NCI-H2227 (cell line): ENCODE measurements around the gene DGKQ.

Experiments
- DNase-seq: peaks from one replicate; lab custom pipeline; 2025; ENCODE audit not compliant: unreplicated experiment; lab: John Stamatoyannopoulos, UW

Gene DGKQ

DNA sequence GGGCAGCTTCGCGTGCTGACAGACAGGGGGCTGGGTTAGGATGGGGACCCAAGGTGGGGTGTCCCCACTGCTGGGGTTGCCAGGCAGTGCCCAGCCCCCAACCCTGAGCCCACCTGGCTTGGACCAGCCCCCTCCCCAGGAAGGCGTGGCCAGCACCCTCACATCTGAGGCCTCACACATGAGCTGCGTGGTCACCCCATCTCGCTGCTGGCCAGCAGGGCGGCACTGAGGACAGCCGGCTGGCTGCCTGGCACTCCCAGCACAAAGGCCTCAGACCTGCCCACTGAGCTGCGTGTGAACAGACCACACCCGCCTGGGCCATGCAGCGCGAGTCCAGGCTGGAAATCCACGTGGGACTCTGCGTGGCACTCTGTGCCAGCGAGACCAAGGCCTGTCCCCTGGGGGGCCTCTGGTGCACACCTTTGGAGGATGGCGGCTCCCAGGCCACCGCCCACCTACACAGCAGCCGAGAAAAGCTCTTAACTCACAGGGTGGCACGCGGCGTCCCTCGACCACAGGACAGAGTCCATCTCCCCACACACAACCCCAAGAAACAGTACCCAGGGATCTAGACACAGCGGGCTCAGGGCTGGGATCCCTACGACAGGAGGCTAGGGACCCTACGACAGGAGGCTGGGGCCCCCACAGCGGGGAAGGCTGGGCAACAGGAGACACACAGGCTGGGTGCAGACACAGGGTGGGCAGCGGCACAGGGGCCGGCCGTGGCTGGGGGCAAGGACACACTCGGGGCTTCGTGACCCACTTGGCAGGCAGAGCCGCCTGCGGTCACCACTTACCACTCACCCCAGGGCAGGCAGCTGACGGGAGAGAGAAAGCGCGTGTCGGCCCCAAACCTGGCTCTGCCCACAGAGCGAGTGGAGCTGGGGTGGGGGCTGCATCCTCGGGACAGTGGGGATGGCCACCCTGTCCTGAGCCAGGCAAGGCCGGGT lies 9.8 kb downstream of the DGKQ start:
- DNase-seq, result no peak

DNA sequence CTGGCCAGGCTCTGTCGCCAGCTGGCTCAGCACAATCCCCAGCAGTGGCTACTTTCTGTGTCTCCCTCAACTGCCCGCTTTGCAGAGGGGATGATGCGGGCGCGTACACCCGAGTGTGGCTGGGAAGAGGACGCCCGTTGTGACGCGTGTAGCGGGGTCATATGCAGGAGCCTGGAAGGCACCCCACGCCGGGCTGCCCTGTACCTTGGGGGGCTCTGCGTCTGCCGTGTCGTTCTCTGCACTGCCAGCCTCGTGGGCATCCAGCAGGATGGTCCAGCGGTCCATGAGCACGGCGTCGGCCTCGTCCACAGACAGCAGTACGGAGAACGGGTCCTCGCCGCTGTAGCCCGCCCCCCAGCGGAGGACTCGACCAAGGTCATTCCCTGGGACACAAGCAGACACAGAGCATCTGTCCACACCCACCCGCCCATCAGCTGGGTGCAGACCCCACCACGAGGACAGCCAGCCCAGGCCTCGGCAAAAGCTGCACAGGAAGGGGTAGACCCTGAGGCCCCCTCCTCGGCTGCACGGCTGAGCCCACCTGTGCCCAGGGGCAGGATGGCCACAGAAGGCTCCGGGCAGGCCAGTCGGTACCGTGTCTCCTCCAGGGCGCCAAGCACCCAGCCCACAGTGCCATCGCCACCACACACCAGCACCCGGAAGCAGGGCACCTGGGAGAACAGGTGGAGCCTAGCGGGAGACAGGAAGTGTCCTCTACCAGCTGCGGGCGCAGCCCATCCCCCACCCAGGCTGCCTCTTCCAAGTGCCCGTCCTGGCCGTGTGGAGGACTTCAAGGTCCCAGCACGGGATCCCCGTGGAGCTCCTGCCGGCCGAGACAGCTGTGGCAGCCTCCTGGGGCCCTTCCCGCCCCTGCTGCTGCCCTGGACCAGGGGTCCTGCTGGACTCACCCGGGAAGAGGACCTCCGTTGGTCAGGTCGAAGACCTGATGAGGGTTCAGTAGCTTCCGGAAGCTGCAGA lies 10.8 kb downstream of the DGKQ start:
- no peak for DNase-seq

DNA sequence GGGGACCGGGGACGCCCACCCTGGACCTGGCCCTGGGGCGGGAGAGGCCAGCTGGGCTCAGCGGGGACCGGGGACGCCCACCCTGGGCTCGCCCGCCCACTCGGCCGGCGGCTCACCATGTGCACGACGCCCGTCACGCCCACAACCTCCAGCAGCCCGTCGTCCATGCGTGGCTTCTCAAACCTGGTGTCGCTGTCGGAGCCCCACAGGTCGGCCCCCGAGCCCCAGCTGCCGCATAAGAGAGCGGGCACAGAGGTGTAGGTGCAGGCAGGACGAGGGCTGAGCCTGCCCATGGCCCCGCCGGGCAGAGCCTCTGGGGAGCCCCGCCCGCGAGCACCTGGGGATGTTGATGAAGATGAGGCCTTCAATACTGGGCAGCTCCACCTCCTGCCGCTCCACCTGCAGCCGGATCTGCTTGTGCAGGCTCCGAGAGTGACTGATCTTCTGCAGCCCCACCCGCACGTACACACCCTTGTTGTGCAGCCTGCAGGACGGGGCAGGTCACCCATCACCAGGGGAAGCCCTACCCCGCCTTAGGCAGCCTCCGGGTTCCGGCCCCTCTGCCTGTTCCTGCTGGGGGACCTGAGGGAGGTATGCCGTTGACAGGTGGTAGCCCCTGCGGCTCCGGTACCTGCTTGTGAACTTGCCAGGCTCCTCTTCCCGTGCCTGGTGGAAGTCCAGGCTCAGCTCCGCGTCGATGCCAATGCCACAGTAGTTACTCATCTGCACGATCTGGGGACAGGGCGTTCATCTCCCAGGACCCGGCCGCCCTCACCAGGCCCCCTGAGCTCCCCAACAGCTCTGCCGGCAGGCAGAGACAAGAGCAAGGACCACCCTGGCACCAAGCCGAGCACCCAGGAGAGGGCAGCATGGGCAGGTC lies 11.8 kb downstream of the DGKQ start:
- DNase-seq, result no peak

DNA sequence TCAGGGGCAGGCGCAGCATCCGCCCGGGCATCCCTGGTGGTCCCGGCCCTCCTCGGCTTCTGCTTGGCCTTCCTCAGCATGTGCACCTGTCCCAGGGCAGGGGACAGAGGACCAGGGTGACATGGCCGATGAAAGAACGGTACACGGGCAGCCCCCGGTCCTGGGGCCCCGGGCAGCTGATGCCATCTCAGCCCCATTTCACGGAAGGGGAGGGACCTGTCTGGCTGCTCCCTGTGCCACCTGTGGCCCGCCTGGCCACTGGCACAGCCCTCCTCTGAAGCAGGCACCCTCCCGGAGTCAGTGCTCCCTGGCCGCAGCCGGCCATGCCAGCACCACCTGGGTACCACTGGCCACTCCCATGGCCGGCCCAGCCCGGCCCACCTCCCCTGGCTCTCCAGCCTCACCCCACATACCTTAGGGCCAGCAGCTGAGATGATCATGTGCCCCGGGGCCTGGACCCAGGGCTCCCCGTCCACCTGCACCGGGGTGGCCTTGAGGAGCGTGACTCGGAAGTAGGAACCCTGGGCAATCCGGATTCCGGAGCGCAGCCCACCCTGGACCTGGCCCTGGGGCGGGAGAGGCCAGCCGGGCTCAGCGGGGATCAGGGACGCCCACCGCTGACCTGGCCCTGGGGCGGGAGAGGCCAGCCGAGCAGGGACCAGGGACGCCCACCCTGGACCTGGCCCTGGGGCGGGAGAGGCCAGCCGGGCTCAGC lies 12.6 kb downstream of the DGKQ start:
- no peak for DNase-seq

DNA sequence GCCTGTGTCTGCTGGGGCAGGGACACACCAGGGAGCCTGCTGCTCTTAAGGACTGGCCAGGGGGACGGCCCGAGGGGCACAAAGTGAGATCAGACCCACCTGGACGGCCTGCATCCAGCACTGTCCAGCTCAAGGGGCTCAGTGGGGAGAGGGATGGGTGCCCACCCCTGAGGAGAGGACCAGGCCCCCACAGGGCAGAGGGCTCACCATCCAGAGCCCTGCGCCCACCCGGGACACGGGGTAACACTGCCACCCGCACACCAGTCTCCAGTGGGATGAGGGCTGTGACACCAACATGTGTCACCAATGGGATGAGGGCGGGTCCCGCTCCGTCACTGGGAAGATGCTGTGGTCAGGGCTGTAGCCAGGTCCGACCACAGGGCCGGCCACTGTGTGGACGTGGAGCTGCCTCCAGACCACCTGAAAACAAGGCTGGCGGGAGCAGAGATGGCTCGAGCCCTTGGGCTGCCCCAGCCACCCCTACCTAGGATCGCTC lies 13.2 kb downstream of the DGKQ start:
- no peak for DNase-seq

DNA sequence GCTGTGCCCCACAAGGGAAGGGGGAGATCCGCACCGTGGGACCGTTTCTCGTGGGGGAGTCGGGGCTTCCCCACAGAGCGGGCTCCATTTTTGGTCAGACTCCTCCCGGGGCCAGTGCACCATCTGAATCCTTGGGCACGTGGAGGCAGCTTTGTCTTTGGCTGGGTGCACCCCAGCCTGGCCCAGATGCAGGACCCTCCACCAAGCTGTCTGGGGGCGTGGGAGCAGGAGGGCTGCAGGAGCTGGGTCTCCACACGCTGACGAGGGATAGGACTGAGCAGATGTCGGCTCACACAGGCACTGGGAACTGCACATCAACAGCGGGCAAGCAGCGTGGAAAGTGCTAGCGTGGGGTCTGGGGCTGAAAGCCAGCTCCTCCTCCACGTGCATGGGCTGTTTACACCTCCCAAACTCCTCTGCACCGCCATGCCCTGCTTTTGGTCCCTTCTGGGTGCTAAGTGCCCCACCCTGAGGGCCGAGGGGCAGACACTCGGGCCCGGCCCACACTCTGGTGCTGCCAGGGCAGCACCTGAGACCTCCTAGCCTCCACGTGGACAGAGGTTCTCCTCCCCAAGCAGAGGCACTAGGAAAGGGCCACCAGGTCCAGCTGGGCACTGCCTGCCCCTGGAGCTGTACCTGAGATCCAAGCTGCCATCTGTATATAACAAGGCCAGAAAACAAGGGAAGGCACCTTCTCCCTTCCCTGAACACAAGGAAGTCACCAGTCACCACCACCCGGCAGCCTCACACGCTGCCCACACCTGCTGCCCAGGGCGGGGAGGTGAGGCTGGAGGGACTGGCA lies 13.8 kb downstream of the DGKQ start:
- no peak for DNase-seq

DNA sequence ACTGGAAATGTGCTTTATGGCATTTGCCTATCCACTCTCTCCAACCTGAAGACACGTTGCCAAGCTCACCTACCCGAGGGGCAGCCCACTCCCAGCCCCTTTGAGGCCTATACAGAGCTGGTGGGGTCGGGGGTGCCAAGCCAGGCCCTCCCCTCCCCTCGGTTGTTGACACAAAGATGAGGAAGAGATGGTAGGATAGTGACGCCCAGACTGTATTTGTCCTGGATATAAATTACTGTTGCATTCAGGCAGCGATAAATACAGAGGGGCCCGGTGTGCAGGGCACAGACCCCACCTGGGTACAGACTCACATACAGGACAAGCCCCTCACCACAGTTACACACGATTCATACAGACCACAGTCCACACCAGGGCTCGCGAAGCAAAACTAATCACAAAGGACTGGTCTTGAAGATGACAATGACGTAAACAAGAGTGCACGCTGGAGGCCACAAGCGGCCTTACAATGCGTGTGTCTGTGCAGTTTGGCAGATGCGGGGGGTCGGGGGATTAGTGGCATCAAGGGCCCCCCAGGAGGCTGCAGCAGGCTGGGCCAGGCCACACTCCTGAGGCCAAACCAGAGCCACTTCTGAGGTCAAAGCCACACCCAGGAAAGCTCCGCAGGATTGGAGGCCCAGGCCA lies 14.6 kb downstream of the DGKQ start:
- no peak for DNase-seq

DNA sequence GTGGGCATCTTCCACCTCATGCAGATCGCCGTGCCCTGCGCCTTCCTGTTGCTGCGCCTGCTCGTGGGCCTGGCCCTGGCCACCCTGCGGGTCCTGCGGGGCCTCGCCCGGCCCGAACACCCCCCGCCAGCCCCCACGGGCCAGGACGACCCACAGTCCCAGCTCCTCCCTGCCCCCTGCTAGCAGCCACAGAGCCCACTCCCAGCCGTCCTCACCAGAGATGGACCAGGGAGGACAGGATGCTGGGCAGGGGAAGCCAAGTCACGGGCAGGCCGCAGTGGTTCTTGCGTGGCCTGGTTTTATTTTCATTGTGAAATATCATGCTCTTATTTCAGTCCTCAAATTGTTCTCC lies 15.1 kb downstream of the DGKQ start:
- DNase-seq, result no peak

DNA sequence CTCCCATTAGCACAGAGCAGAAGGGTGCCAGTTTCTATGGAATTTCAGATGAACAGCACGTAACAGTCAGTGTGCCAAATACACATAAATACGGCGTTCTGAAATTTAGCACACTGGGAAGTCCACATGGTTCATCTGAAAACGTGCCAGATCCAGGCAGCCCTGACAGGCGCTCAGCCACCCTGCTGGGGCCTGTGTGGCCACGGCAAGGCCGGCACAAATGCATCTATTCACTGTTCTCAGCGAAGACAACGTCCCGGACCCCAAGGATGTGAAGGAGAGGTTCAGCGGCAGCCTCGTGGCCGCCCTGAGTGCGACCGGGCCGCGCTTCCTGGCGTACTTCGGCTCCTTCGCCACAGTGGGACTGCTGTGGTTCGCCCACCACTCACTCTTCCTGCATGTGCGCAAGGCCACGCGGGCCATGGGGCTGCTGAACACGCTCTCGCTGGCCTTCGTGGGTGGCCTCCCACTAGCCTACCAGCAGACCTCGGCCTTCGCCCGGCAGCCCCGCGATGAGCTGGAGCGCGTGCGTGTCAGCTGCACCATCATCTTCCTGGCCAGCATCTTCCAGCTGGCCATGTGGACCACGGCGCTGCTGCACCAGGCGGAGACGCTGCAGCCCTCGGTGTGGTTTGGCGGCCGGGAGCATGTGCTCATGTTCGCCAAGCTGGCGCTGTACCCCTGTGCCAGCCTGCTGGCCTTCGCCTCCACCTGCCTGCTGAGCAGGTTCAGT lies 15.6 kb downstream of the DGKQ start:
- DNase-seq, result no peak

DNA sequence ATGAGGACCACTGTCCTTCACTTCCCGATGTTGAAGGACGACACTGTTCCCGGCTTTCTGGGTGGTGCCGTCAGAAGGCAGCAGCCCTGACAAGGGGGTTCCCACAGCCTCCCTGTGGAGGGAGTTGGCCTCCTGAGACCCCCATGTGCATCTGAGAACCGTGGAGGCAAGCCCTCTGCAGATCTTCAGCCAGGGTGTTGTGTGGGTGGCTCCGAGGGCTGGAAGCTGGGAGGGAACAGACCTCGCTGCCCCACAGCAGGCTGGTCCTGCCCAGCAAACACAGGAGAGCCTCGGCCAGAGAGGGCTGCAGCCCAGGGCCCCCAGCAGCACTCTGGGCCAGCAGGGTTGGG lies 16.2 kb downstream of the DGKQ start:
- DNase-seq, result no peak

DNA sequence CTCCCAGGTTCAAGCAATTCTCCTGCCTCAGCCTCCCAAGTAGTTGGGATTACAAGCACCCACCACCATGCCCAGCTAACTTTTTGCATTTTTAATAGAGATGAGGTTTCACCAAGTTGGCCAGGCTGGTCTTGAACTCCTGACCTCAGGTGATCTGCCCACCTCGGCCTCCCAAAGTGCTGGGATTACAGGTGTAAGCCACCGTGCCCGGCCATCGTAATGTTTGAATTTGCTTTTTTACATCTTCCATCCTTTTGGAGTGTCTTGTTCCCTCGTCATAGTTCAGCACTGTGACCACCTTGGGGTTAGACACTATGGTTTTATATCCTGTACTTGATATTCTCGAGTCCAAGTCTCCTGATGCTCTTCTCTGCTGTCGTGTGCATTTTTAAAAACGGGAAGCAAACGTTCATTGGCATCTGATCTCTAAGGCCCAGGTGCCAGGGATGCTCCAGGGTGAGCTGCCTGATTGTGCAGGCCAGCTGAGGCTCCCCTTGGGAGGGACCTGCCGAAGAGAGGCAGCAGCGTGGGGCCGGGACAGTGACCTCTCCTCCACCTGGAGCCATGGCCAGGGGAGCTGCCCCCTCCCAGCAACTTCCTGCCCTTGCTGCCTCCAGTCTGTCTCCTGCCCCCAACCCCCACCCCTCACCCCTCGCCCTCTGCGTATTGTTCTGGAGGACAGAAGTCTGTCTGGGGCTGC lies 16.7 kb downstream of the DGKQ start:
- DNase-seq, result no peak

DNA sequence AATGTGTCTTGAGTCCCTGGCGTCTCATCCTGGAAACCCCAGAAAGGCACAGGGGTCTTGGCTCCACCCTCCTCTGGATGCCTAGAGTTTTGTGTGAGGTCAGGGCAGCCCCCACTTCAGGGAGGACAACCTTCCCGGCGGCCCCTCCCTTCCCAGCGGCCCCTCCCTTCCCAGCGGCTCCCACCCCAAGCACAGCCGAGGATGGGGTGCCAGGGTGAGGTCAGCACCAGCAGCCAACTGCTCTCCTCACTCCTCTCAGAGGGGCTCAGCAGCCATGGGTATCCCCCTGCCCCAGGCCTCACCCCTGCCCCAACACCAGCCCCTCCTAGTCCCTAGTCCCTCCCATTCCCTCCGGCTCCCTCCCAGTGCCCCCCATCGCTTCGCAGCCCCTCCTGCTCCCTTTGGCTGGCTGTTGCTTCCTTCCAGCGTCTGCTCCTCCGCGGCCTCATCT lies 17.4 kb downstream of the DGKQ start:
- no peak for DNase-seq

DNA sequence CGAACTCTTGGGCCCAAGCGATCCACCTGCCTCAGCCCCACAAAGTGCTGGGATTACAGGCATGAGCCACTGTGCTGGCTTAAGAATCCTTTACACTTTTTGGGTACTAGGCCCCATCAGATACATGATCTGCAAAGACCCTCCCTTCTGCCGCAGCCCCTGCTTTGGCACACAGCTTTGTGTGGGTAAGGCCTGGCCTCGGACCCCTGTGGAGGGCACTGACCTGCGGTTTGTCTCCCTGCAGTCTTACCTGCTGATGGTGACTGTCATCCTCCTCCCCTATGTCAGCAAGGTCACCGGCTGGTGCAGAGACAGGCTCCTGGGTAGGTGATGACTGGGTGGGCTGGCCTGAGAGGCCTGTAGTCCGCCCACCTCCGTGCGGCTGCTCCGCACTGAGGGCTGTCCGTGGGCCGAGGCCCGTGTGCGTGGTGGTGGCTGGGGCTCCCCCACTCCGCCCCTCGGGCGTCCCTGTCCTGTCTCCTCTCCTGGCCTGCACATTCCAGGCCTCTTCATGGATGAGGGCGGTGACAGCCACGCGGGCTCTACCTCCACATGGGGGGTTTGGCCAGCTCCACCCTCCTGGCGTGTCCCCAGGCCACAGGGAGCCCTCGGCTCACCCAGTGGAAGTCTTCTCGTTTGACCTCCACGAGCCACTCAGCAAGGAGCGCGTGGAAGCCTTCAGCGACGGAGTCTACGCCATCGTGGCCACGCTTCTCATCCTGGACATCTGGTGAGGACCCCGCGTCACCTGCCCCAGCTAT lies 18.0 kb downstream of the DGKQ start:
- DNase-seq, result no peak

DNA sequence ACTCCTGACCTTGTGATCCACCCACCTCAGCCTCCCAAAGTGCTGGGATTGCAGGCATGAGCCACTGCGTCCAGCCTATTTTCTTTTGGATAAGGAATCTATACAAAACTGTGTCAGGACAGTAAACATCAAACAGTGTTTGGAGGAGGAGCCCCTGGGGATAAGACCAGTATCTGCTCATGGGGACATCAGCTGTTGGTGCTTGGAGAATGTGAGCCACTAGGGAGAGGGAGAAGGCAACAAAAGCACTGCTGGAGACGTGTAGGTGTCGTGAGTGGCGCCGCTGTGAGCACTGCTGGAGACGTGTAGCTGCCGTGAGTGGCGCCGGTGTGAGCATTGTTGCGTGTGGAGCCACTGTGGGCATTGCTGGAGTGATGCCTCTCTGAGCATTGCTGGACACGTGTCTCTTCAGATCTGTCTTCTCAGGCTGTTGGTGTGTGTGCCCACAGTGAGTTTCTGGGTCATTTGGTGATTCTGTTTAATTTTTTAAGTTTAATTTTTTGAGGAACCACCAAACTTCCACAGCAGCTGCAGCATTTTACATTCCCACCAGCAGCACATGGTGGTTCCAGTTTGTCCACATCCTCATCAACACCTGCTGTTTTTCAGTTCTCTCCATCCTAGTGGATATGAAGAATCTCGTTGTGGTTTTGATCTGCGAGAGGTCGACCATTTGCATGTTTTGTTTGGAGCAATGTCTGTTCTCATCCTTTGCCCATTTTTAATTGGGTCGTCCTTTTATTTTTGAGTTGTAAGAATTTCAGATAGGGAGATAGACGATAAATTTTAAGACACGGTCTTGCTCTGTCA lies 19.0 kb downstream of the DGKQ start:
- DNase-seq, result no peak

DNA sequence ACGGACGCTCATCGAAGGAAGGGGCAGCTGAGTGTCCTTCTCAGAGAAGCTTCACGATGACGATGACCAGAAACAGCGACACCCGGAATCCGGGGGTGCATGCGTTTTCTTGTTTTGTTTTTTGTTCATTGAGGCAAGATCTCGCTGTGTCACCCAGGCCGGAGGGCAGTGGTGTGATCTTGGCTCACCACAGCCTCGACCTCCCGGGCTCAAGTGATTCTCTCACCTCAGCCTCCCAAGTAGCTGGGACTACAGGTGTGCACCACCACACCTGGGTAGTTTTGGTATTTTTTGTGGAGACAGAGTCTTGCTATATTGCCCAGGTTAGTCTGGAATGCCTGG lies 19.8 kb downstream of the DGKQ start:
- no peak for DNase-seq
